Measurements from ENCODE around the gene RIPOR3.
"Not testable (repeated sequence)": the region's sequence is repeated elsewhere in the genome, so short reads cannot be mapped to it uniquely, and the experiment has no call there.

RIPOR3 gene

DNA sequence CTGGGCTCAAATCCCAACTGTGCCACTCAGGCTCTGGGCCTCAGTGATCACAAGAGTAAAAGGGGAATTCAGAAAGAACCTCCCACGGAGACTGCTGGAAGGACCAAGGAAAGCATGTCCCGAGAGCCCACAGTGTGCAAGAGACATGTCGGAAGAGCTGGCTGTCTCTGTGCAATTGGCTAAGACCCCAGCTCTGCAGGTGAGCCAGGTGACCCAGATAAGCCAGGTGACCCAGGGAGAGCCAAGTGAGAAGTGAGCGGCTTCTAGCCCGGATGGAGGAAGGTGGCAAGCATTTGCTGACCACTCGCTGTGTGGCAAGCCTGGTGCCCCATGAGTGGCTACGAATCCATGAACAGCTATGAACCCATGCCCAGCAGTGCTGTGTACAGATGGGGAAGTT lies 59.1 kb downstream of the RIPOR3 start:
- DNase-seq: no peak

DNA sequence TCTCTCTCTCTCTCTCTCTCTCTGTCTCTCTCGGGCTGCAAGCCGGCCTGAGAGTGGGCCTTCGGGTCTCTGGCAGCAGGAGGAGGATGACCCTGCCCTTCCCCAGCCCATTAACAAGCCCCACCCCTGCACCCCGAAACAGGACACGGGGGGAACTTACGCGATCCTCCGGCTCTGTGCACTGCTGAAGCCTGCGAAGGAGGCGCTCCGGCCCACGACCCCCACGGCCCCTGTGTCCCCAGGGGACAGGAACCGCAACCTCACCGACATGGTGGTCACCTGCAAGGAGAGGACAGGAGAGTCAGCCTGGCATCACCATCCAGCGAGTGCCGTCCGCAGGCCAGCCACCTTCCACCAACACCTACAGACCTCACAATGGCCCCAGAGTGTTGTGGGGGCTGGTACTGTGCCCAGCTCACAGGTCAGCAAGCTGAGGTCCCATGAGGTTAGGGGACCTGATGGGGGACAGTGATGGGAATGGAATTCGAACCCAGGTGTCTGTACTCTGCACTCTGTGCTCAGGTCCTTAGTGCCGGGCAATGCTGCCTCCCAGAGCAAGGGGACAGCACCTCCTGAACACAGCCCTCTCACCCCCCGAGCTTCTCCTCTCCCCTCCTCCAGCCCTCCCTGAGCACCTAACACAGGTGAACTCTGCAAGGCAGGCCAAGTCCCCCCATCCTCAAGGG lies 60.6 kb downstream of the RIPOR3 start:
- DNase-seq: no peak

DNA sequence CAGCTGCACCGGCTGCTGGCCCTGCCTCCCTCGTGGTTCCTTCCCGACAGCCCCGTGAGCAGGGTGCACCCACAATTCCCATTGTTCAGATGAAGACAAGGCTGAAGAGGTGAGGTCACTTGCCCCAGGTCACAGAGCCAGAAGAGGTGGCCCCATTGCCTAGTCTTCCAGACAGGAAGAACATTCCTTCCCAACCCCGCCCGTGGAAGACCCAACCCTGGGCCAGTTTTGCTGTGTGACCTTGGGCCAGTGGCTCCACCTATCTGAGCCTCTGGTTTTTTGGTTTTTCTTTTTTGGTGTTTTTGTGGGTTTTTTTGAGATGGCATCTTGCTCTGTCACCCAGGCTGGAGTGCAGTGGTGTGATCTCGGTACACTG lies 61.7 kb downstream of the RIPOR3 start:
- no peak for DNase-seq

DNA sequence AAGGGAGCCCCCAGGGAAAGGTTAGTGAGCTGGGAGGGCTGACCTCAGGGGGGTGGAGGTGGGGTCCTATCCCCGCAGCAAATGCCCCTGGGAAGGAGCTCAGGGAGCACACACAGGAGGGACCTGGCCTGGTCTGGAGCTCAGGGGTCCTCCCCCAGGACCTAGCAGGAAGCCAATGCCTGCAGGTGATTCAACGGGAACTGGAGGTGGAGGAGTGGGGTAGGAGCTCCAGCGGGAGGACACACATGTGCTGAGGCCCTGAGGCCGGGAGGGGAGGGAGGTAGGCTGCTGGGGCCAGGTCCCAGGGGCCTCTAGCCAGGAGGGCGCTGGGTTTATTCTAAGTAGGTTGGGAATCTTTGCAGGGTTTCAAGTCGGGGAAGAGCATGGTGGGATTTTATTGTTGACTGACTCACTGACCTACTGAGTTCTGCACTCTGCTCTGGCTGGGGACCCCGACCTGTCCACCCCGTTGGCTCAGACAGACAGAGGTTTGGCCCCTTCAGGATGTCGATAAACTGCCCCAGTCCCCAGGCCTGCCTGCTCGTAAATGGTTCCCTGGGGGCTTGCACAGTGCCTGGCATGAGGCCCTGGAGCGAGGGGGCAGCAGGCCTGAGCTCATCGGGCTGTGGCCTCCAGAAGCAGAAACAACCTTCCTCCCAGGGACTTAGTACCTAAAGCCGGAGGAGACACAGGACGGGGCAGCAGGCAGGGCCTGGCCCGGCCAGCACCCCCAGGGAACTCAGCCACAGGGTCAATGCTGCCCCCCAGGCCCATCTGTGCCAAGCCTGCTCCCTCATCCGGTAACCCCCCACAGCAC lies 62.3 kb downstream of the RIPOR3 start:
- no peak for DNase-seq

DNA sequence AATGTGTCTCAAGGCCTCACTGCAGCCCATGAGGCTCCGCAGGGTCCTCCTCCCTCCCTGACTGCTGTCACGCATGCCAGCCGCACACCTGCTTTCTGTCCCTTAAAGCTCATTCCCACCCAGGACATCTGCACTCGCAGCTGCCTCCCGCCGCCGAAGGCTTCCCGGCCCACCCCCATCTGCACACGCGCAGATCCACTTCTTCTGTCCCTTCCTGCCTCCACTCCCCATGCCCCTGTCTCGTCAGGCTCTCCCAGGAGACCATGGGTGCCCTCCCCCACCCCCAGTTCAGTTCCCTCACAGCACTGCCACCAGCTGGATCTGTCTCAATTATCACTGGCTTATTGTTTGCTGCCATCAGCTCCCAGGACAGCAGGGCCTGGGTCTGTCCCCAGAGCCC lies 63.0 kb downstream of the RIPOR3 start:
- DNase-seq: no peak

DNA sequence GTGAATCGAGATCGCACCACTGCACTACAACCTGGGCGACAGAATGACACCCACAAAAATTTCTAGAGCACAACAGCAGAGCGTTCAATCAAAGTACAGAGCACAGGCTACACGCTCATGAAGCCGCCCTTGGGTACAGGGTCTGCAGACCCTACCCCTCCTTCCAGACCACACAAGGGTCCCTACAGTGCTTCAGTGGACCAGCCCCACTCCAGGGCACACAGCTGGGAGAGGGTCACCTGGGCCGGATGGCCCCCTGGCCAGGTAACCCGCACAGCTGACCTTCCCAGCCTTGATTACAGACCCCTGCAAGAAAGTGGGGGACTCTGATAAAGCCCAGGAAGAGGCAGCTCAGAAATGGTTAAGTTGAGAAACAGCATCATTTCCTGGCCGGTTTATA lies 63.6 kb downstream of the RIPOR3 start:
- DNase-seq: no peak

DNA sequence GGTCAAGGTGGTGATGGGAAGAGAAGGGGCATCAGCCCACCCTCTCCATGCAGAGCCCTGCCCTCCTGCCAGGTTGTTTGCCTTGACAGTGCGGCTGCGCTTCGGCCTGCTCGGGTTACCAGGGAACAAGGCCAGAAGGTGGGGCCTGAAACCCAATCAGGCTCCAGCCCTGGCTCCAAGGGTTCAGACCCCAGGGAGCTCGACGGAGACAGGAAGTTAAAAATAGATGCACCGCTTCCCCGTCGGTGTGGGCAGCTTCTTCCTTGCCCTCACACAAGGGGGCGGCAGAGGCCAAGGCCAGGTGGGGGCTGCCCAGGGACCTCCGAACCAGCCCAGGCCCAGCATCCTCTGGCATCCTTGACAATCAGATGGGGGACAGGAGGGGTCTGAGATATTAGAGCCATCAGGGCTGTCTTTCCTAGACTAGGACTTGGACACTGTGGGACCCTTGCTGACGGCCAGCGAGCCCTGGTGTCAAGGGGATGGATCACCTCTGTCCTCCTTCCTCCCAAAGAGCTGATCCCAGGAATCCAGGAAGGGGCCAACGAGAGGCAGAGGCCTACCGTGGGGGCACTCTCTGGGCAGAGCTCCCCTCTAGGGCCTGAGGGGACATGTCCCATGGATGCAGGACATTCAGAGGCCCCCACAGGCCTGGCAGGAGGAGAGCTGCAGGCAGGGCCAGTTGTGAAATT lies 65.2 kb downstream of the RIPOR3 start:
- peak; percentile 47 for DNase-seq

DNA sequence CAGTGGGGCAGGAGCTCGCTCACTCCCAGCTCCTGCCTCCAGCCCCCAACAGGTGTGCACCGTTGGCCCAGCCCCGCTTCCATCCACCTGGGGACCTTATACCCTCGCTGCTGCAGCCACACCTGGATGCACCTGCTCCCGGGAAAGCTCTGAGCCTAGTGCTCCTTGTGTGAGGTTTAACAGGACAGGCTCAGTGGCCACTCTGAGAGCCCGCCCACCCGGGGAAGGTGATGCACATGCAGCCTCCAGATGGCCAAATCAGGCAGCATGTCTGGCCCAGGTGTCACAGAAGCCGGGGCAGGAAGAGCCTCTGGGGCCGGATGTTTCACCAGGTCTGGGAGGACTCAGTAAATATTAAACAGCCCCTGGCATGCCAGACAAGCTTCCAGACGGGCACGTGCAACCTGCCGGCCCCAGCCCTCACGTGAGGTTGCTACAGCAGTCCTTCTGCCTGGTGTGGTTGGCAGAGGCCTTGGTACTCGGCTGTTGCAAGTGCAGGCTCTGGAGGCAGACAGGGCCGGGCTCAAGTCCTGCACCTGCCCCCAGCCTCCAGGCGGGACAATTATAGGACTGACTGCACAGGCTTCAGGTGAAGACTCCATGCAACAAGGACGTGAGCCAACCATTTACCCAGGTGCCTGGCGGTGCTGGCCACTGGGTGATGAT lies 66.9 kb downstream of the RIPOR3 start:
- no peak for DNase-seq

DNA sequence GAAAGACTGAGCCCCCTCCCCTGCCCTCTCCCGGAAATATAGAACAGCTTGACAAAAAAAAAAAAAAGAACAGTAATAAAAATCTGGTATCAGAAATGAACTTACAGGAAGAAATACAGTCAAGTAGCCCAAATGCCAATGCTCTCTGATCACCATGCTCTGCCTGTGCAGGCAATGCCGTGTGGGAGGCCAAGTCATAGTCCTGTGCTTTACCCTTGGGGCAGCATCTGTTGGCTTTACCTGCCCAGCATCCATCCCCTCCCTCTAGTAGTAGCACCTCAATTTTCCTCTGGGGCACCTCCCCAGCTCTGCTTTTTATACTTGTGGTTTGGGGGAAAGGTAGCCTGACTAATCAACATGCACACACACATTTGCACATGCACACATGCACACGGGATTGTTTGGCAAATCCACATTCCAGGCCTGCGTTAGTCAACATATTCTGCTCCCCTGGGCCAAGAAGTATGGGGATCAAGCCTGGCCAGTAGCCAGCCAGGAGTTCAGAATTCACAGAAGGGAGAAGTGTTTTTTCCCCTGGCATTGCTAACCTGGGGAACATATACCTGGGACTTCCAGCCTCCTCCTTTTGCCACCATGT lies 70.2 kb downstream of the RIPOR3 start:
- no peak for DNase-seq

DNA sequence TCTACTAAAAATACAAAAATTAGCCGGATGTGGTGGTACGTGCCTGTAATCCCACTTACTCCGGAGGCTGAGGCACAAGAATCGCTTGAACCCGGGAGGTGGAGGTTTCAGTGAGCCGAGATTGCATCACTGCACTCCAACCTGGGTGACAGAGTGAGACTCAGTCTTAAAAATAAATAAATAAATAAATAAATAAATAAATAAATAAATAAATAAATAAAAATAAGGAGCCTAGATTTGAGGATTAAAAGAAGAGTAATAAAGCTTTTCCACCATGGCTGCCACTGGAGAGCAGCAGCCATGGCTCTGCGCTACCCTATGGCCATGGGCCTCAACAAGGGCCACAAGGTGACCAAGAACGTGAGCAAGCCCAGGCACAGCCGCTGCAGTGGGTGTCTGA lies 70.9 kb downstream of the RIPOR3 start:
- DNase-seq: not testable (repeated sequence)

DNA sequence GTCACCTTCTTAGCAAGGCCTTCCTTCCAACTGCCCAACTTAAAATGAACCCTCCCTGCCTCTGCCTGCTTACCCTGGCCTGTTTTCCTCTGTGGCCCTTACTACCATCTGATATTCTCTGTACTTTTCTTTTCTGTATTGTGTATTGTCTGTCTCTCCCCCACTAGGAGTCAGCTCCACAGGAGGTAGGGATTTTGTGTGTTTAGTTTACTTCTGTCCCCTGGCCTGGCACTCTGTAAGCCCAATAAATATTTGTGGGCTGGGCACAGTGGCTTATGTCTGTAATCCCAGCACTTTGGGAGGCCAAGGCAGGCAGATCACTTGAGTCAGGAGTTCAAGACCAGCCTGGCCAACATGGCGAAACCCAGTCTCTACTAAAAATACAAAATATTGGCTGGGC lies 72.8 kb downstream of the RIPOR3 start:
- no peak for DNase-seq

DNA sequence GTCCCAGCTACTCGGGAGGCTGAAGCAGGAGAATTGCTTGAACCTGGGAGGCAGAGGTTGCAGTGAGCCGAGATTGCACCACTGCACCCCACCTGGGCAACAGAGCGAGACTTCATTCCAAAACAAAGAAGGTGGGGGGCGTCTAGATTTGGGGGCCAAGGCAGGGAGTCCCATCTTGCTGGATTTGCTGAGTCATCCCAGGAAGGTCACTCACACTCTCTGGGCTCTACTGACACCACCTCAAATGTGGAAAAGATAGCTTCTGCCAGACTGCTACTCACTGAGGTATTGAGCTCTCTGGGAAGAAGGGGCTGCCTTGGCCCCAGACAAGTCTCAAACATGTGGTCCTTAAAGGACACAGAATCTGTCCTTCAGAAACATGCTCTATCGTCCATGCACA lies 74.3 kb downstream of the RIPOR3 start:
- DNase-seq: no peak

DNA sequence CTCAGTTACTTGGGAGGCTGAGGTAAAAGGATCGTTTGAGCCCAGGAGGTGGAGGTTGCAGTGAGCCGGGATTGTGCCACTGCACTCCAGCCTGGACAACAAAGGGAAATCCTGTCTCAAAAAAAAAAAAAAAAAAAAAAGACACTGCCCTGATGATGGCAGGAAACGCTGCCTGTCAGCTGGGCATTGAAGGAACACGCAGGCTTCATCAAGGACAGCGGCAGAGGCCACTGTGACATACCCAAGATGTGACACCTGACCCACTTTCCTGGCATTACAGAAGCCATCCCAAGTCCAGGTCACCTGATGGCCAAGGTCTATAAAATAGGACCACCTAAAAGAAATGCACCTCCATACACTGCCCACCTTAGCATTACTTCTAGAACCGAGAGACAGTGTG lies 75.9 kb downstream of the RIPOR3 start:
- no peak for DNase-seq

DNA sequence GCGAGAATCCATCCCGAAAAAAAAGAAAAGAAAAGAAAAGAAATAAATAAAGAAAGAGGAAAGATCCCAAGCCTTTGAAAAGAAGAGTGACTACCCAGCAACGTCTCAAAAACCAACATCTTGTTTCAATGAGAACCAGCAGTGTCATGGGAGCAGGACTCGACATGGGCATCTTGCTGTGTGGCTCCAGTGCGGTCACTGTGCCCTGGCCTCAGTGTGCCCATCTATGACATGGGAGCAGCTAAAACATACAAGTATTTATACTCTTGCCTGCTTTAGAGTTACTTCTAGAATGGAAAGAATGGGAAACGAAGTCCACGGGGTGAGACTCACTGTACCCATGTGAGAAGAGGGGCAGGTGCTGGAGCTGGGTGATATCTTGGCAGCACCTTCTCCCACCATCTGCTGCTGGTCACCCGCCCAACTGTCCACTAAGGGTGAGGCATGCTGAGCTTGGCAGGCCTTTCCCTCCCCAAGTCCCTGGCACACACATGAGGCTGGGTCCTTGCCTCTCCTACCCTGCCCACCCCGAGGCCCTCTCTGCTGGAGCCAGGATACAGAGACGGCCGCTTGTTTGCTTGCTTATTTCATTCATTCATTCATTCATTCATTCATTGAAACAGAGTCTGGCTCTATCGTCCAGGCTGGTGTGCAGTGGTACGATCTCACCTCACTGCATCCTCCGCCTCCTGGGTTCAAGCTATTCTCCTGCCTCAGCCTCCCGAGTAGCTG lies 77.7 kb downstream of the RIPOR3 start:
- DNase-seq: no peak

DNA sequence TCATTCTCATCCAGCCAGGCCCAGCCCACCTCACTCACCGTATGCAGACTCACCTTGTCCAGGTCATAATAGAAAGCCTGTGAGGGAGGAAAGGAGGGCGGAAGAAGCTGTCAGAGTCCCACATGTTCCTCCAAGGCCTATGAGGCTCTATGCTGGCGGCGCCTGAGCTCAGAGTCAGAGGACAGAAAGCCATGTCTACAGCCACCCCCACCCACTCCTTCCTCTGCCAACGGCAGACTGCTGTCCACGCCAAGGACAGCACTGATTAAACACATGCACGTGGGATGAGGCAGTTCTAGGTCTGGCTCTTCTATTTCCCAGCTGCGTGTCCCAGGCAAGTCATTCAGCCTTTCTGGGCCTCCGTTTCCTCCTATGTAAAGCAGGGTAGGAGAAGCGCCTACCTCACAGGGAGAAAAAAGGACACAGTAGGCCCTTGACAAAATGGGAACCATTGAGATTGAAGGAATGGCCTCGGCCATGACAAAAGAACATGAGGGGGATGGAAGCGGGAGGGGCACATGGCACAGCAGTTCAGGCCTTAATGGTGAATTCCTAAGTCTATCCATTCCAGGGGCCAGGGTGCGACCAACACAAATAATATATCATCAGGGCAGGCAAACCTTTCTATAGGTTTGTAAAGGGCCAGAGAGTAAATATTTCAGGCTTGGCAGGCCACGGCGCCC lies 80.1 kb downstream of the RIPOR3 start:
- no peak for DNase-seq

DNA sequence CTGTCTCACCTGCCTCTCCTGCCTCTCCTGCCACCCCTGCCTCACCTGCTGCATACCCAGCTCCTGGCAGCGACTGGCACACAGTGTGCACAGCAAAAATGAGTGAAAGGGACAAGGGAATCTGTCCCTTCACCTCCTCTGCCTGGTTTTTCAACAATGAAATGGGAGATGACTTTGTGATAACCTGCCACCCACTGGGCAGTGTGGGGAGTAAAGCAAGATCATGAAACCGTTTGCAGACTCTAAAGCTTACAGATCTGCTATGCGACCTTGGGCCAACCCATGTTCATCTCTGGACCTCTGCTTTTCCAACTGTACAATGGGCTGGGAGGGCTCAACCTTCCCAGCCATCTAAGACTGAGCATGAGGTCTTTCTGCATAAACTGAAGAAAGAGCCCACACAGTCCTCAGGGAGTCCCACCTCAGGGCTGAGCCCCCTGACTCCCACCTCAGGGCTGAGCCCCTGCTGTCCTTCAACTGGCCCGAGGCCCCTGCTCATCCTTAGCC lies 81.1 kb downstream of the RIPOR3 start:
- no peak for DNase-seq

DNA sequence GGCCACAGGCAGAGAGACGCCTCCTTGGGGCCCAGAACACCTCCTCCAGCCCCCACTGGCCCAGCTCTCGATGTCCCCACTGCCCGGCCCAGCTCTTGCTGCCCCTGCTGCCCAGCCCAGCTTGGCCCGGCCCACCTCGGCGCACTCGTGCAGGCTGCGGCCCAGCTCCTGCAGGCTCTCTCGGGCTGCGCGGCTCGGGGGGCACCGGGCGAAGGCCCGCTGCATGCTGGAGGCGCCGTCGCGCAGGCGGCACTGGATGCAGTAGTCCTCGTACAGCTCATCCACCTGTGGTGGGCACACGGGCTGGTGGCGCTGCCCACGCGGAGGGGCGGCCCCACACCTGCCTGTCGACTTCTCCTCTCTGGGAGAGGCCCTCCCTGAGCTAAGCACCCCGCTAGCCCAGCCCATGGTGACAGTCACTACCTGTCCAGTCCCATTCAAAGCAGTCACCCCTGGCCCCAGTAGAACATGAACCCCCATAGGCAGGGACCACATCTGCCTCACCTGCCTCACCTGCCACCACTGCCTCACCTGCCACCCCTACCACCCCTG lies 81.8 kb downstream of the RIPOR3 start:
- DNase-seq: no peak

DNA sequence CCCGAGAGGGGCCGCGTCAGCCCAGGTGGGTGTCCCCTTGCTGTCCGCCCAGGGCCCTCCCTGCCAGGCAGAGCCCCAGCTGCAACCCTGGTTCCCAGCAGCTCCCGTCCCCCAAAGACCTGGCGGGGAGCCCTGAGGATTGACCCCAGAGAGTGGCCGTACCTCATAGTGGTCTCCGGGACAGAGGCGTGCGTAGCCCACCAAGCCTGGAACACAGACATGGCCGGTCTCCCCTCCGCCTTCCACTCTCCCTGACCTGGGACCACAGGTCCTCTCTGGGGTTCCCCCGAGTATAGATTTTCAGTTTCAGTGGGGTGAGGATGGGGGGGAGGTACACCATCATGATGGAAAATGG lies 82.6 kb downstream of the RIPOR3 start:
- no peak for DNase-seq

DNA sequence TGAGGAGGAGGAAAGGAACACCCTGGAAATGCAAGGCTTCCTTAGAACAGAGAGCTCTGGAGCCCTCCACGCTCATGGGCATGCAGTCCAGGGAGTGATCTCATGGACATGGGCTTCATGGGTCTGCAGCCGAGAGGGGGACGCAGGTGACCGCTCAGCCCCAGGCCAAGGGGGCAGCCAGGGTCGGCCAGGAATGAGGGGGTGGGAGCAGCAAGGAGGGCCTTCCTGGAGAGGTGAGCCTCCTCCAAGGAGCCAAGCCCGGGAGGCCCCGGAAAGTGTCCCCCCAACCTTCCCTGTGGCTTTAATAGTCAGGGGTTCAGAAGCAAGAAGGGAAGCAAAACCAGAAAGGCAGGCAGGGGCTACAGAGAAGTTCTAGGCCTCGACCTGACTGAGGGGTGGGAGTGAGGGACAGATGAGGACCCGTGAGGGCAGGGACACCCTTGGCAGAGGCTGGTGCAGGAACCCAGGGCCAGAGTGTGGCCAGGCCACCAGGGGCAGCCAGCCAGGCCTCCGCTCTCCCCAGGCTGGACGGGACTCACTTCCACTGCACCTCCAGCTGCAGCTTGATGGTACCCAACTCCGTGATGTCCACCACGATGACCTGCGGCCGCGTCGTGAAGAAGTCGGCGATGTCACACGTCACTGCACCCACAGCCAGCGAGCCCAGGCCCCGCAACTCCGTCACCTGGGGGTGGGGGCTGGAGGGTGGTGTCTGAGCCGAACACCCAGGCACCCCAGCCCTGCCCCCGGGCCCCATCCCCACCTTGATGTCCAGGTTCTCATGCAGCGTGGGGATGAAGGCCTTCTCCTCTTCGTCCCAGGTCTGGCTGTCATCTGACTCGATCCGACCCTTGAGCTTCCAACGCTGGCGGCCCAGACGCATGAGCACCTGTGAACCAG lies 83.2 kb downstream of the RIPOR3 start:
- DNase-seq: no peak

DNA sequence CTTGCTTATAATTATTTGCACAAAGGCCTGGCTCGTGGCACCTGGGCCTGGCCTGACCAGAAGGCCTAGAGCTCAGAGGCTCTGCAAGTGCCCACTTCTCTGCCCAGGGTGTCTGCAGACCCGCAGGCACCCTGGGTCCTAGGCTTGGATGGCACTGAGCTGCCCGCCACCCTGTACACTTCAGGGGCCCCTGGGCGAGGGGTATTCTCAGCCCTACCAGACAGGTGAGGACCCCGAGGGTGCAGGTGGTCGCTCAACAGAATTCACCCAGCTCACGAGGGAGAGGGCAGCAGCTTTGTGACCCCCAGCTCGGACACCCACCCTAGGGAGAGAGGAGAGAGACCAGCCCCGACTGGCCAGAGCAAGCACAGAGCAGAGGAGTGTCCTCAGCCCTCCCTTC lies 83.9 kb downstream of the RIPOR3 start:
- no peak for DNase-seq
